Stimulated activated CD8-positive, alpha-beta memory T cell treated with anti-CD3 and anti-CD28 coated beads, Interleukin-12 subunit alpha, Interleukin-12 subunit beta, amount 100 ng/mL, for 24 hours (primary cell): ENCODE results near the gene MBNL1.

Experiments
- DNase-seq: peaks from one replicate; pipeline ENCODE4 v3.0.0-alpha.2; 2020; ENCODE audit errors: extremely low read depth

Gene MBNL1

GRCh38 chr3:152298393-152299248 is 29.9 kb downstream of the MBNL1 start:
- no peak for DNase-seq

- no peak for DNase-seq
These were observed 30.7 kb downstream of the MBNL1 start for GRCh38 chr3:152299249-152299976.

- DNase-seq: no peak
These were observed 31.5 kb downstream of the MBNL1 start for GRCh38 chr3:152300029-152300731.

- DNase-seq: no peak
These were observed 33.0 kb downstream of the MBNL1 start for GRCh38 chr3:152301745-152302181.

GRCh38 chr3:152302521-152303021 is 33.8 kb downstream of the MBNL1 start:
- no peak for DNase-seq

- no peak for DNase-seq
These were observed 35.4 kb downstream of the MBNL1 start for GRCh38 chr3:152304160-152304559.

- DNase-seq: no peak
These were observed 36.3 kb downstream of the MBNL1 start for GRCh38 chr3:152305075-152305474.

GRCh38 chr3:152307829-152308474 is 39.2 kb downstream of the MBNL1 start:
- DNase-seq: no peak

GRCh38 chr3:152308475-152308844 is 39.7 kb downstream of the MBNL1 start:
- no peak for DNase-seq

GRCh38 chr3:152309031-152309430 is 40.3 kb downstream of the MBNL1 start:
- DNase-seq: no peak

- no peak for DNase-seq
These were observed 41.0 kb downstream of the MBNL1 start for GRCh38 chr3:152309535-152310307.

GRCh38 chr3:152313430-152313829 is 44.7 kb downstream of the MBNL1 start:
- no peak for DNase-seq

GRCh38 chr3:152313914-152314313 is 45.2 kb downstream of the MBNL1 start:
- DNase-seq: no peak

- DNase-seq: no peak
These were observed 46.1 kb downstream of the MBNL1 start for GRCh38 chr3:152314677-152315353.

- no peak for DNase-seq
These were observed 46.9 kb downstream of the MBNL1 start for GRCh38 chr3:152315623-152316022.

GRCh38 chr3:152316318-152316717 is 47.6 kb downstream of the MBNL1 start:
- no peak for DNase-seq

GRCh38 chr3:152317184-152317583 is 48.5 kb downstream of the MBNL1 start:
- DNase-seq: no peak

GRCh38 chr3:152317956-152318355 is 49.2 kb downstream of the MBNL1 start:
- no peak for DNase-seq

- DNase-seq: no peak
These were observed 49.8 kb downstream of the MBNL1 start for GRCh38 chr3:152318512-152318911.

GRCh38 chr3:152319256-152319655 is 50.5 kb downstream of the MBNL1 start:
- DNase-seq: no peak
